OCI-LY1 (cell line): ENCODE results near the gene MAP7.

ENCODE experiments used
- CTCF ChIP-seq: fragments of 200-600 bp; sonication (generic), shearing (Covaris generic); IDR thresholded peaks from 2 replicates; pipeline ENCODE4 v1.5.1; 2017; ENCODE audit warnings: mild to moderate bottlenecking, antibody characterized with exemption, low read length, moderate library complexity, mixed read lengths
- EZH2 ChIP-seq: fragments of 200-600 bp; sonication (generic), shearing (Covaris generic); IDR thresholded peaks from 2 replicates; pipeline ENCODE4 v1.8.0; 2017; ENCODE audit warnings: borderline replicate concordance, mixed run types, mild to moderate bottlenecking, antibody characterized with exemption, low read length, moderate library complexity, mixed read lengths

GRCh38 chr6:136526196-136526930 lies 23.9 kb downstream of the MAP7 start:
- TF ChIP-seq EZH2 (no peak), CTCF (no peak)
